Measurements from ENCODE around the gene RPS6KA5. TPM values are rescaled to one million over a fixed set of nuclear protein-coding genes. Genes with fewer than 3 reads are reported as not detected.

The RPS6KA5 gene
- total and polyA plus RNA-seq, 7 donors = 0.94 to 20.0 (median 11.5) TPM

DNA sequence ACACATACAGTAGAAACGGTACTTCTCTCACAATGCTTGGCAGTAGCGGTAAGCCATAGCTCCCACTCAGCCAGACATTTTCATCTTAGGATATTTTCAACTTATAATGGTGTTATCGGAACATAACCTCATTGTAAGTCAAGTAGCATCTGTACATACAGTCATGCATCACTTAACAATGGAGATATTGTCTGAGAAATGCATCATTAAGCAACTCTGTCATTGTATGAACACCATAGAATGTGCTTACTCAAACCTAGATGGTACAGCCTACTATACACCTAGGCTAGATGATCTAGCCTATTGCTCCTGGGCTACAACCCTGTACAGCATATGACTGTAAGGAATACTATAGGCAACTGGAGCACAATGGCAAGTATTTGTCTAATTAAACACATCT, 40.8 kb downstream of the RPS6KA5 start:
- no peak overlapping the region for H3K27ac ChIP-seq
- no peak overlapping the region for H3K4me3 ChIP-seq
- ATAC-seq (no peak), DNase-seq (no peak)
- TF ChIP-seq, protein P1, sequence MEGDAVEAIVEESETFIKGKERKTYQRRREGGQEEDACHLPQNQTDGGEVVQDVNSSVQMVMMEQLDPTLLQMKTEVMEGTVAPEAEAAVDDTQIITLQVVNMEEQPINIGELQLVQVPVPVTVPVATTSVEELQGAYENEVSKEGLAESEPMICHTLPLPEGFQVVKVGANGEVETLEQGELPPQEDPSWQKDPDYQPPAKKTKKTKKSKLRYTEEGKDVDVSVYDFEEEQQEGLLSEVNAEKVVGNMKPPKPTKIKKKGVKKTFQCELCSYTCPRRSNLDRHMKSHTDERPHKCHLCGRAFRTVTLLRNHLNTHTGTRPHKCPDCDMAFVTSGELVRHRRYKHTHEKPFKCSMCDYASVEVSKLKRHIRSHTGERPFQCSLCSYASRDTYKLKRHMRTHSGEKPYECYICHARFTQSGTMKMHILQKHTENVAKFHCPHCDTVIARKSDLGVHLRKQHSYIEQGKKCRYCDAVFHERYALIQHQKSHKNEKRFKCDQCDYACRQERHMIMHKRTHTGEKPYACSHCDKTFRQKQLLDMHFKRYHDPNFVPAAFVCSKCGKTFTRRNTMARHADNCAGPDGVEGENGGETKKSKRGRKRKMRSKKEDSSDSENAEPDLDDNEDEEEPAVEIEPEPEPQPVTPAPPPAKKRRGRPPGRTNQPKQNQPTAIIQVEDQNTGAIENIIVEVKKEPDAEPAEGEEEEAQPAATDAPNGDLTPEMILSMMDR (IDR thresholded peaks at IDR 0.05) = no peak
- WGBS, 3 donors = 95 to 98% (median 98%) methylated on average over 3 of the region's 3 CpGs
- no peaks in the 10 kb centered on the region for H3K27me3 ChIP-seq (ENCODE audit: insufficient read depth in 3 of 3, low read length in 2 of 3)
- intact Hi-C loops (cut with DNase I) = no loop called here
- H3K9me3 ChIP-seq = no peaks in the 10 kb centered on the region
- H3K4me1 ChIP-seq = peaks cover 4% of the 10 kb centered on the region
- H3K36me3 ChIP-seq (ENCODE audit: insufficient read depth in 1 of 2, low read depth in 1 of 2) = no peaks in the 10 kb centered on the region

DNA sequence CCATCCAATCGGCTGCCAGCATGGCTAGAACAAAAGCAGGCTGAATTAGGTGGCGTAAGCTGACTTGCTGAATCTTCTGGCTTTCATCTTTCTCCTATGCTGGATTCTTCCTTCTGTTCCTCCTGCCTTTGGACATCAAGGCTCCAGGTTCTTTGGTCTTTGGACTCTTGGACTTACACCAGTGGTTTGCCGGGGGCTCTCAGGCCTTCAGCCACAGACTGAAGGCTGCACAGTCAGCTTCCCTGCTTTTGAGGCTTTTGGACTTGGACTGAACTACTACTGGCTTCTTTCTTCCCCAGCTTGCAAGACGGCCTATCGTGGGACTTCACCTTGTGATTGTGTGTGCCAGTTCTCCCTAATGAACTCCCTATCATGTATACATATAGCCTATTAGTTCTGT, 42.0 kb downstream of the RPS6KA5 start:
- no peak for ATAC-seq
- intact Hi-C loops (cut with DNase I) = no loop called here

DNA sequence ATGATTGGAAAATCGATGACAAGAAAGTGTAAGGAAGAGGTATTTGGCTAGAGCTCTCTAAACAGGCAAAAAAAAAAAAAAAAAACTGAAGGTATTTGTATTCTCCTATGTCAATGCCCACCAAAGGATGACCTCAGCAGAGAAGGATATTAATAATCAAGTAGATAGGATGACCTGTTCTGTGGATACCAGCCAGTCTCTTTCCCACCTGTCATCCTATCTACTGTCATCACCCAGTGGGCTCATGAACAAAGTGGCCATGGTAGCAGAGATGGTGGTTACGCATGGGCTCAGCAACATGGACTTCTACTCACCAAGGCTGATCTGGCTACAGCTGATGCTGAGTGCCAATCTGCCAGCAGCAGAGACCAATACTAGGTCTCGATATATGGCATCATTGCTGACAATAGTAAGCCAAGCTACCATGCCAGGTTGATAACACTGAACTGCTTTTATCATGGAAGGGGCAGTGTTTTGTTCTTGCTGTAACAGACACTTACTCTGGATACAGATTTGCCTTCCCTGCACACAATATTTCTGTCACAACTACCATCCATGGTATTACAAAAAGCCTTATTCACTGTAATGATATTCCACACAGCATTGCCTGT, 43.5 kb downstream of the RPS6KA5 start:
- no peak overlapping the region for H3K27ac ChIP-seq
- H3K9me3 ChIP-seq = no peaks in the 10 kb centered on the region
- intact Hi-C loops (cut with DNase I) = no loop called here
- DNase-seq = no peak
- WGBS, 3 donors = 86 to 93% (median 92%) methylated on average over 3 of the region's 3 CpGs
- no peaks in the 10 kb centered on the region for H3K27me3 ChIP-seq (ENCODE audit: insufficient read depth in 3 of 3, low read length in 2 of 3)
- no peak overlapping the region for H3K4me3 ChIP-seq
- TF ChIP-seq, protein P1 (IDR thresholded peaks at IDR 0.05) = no peak
- peaks cover 4% of the 10 kb centered on the region for H3K4me1 ChIP-seq
- H3K36me3 ChIP-seq (ENCODE audit: insufficient read depth in 1 of 2, low read depth in 1 of 2) = no peaks in the 10 kb centered on the region
- ATAC-seq = peak; percentile 36 to 70 (median 45)

More for the DNA sequence above, 42.0 kb downstream of the RPS6KA5 start:
- H3K27ac ChIP-seq = no peak overlapping the region
- TF ChIP-seq, protein P1 (IDR thresholded peaks at IDR 0.05) = no peak
- 94 to 99% (median 94%) methylated on average over 5 of the region's 5 CpGs for WGBS, 3 donors
- no peak for DNase-seq
- no peaks in the 10 kb centered on the region for H3K9me3 ChIP-seq
- no peaks in the 10 kb centered on the region for H3K36me3 ChIP-seq (ENCODE audit: insufficient read depth in 1 of 2, low read depth in 1 of 2)
- no peaks in the 10 kb centered on the region for H3K27me3 ChIP-seq (ENCODE audit: insufficient read depth in 3 of 3, low read length in 2 of 3)
- H3K4me1 ChIP-seq = peaks cover 4% of the 10 kb centered on the region
- H3K4me3 ChIP-seq = no peak overlapping the region

DNA sequence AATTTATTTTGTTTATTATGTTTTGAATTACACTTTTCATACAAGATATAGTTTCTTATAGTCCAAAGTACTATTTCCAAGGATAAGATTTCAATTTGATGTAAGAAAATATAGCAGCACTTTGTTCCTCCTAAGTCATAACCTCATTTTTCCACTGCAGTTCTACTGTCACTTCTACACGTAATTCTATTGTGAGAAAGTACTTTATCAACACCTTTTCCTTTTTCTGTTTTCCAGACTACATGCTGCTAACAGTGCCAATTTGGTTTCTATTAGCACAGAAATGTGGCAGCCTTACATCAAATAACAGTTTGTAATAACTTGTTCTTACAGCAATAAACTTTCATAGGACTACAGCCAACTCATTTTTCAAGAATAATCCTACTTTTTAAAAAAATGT, 45.0 kb downstream of the RPS6KA5 start:
- TF ChIP-seq, protein P1 (IDR thresholded peaks at IDR 0.05) = no peak
- no peak for DNase-seq
- no peak overlapping the region for H3K27ac ChIP-seq
- ATAC-seq = no peak
- H3K27me3 ChIP-seq (ENCODE audit: insufficient read depth in 3 of 3, low read length in 2 of 3) = no peaks in the 10 kb centered on the region
- no peak overlapping the region for H3K4me3 ChIP-seq
- H3K9me3 ChIP-seq = no peaks in the 10 kb centered on the region
- no peaks in the 10 kb centered on the region for H3K36me3 ChIP-seq (ENCODE audit: insufficient read depth in 1 of 2, low read depth in 1 of 2)
- intact Hi-C loops (cut with DNase I) = no loop called here
- peaks cover 4% of the 10 kb centered on the region for H3K4me1 ChIP-seq
- 29 to 49% (median 43%) methylated on average over 1 of the region's 1 CpG for WGBS, 3 donors

DNA sequence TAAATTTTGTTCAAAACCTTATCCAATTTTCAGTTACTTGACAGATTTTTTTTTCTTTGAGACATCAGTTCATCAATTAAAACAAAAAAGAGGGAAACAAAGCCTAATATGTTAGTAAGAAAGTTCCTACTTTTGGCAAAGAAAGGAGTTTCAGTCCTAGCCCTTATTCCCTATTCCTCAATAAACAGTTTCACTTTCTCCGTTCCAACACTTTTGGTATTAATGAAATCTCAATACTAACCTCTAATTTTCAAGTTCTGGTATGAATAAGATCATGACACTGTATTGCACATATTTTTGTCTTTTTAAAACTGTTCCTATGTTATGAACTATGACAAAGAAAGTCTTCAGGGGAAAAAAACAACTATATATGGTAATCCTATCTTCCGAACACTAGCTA, 48.4 kb downstream of the RPS6KA5 start:
- TF ChIP-seq, protein P1 (IDR thresholded peaks at IDR 0.05) = no peak
- no peak for DNase-seq
- no peak for ATAC-seq
- H3K36me3 ChIP-seq (ENCODE audit: insufficient read depth in 1 of 2, low read depth in 1 of 2) = no peaks in the 10 kb centered on the region
- no peaks in the 10 kb centered on the region for H3K27me3 ChIP-seq (ENCODE audit: insufficient read depth in 3 of 3, low read length in 2 of 3)
- intact Hi-C loops (cut with DNase I) = no loop called here
- H3K4me3 ChIP-seq = peak overlapping the region; percentile 7
- 84 to 88% (median 85%) methylated on average over 2 of the region's 2 CpGs for WGBS, 3 donors
- H3K4me1 ChIP-seq = peaks cover 4% of the 10 kb centered on the region
- no peak overlapping the region for H3K27ac ChIP-seq
- H3K9me3 ChIP-seq = no peaks in the 10 kb centered on the region
